ENCODE measurements around the gene STK32C. TPM values are rescaled to one million over a fixed set of nuclear protein-coding genes. Genes with fewer than 3 reads are reported as not detected.

The STK32C gene
- total and polyA plus RNA-seq, 2 experiments from 2014 or later: 17.5 to 23.8 TPM

DNA sequence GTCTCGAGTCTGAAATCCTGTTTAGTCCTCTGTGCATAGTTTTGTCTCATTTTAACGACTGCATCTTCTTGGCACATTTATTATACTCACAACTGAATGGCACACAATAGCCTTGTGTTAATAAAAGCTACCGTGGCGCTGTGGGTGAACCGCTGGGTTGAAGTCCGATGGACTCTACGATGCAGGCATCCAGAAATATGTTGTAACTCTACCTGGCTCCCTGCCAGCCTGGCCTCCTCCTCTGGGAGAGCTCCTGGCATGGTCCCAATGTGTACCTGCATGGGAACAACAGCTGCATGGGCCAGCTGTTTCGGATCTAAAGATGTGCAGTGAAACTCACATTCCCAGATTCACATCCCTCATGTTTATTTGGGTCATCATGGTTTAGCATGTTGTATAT, 124.7 kb downstream of the STK32C start:
- TF ChIP-seq, protein P1, sequence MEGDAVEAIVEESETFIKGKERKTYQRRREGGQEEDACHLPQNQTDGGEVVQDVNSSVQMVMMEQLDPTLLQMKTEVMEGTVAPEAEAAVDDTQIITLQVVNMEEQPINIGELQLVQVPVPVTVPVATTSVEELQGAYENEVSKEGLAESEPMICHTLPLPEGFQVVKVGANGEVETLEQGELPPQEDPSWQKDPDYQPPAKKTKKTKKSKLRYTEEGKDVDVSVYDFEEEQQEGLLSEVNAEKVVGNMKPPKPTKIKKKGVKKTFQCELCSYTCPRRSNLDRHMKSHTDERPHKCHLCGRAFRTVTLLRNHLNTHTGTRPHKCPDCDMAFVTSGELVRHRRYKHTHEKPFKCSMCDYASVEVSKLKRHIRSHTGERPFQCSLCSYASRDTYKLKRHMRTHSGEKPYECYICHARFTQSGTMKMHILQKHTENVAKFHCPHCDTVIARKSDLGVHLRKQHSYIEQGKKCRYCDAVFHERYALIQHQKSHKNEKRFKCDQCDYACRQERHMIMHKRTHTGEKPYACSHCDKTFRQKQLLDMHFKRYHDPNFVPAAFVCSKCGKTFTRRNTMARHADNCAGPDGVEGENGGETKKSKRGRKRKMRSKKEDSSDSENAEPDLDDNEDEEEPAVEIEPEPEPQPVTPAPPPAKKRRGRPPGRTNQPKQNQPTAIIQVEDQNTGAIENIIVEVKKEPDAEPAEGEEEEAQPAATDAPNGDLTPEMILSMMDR (IDR thresholded peaks at IDR 0.05; ENCODE audit: low read depth, low read length): no peak
- no peak overlapping the region for H3K27ac ChIP-seq
- H3K4me1 ChIP-seq (ENCODE audit: low read depth): no peaks in the 10 kb centered on the region
- H3K9me3 ChIP-seq (ENCODE audit: low read depth): no peaks in the 10 kb centered on the region
- peaks cover 85% of the 10 kb centered on the region for H3K27me3 ChIP-seq
- DNase-seq (ENCODE audit: low read depth in 1 of 2, low spot score in 1 of 2): no peak
- H3K36me3 ChIP-seq: no peaks in the 10 kb centered on the region
- no peak overlapping the region for H3K4me3 ChIP-seq

DNA sequence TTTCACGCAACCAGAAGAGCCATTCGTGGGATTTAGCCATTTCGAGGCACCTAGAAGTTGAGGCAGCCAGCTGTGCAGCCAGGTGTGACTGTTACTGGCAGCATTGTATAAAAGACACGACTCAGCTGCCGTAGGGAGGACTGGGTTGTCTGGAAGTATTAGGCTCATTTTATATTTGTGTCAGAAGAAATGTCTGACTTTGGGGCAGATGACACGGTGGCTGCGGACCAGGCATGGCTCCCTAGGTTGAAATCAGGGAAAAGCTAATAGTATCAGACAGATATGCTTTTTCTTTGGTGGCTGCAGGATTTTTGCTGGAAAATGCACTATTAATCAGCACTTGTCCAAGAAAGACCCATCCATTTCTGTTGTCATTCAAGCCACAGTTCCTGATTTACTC, 125.2 kb downstream of the STK32C start:
- H3K9me3 ChIP-seq (ENCODE audit: low read depth): no peaks in the 10 kb centered on the region
- H3K27ac ChIP-seq: no peak overlapping the region
- TF ChIP-seq, protein P1 (IDR thresholded peaks at IDR 0.05; ENCODE audit: low read depth, low read length): no peak
- no peaks in the 10 kb centered on the region for H3K36me3 ChIP-seq
- no peaks in the 10 kb centered on the region for H3K4me1 ChIP-seq (ENCODE audit: low read depth)
- peaks cover 85% of the 10 kb centered on the region for H3K27me3 ChIP-seq
- H3K4me3 ChIP-seq: no peak overlapping the region
- no peak for DNase-seq (ENCODE audit: low read depth in 1 of 2, low spot score in 1 of 2)

DNA sequence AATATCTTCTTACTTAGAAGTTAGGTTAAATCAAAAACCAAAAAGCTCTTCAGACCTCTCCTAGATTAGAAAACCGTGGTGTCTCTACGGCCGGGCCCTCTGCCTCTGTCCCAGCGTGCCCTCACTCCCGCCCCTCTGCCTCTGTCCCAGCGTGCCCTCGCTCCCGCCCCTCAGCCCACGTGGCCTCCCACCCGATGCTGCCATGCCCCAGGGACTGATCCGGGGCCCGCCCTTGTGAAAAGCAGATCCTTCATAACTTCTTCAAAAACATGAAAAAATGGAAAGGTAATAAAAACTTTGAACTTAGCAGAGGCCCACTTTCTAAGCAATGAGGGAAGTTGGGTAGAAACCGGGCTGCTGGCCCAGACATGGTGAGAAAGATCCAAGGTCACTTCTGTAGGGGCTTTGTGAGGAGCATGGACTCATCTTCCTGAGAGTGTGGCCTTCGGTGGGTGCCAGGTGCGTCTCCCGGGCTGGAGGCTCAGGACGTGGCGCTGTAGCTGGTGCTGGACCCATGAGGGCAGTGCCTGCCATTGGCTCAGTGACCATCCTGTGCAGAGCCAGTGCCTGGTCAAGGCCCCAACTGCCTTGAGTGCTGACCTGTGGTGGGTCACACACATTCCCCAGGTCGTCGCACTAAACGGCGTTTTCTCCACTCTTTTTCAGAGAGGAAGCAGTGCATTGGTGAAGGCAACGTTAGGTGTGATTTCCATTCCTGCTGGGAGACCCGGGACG, 125.9 kb downstream of the STK32C start:
- Histone ChIP-seq H3K4me1 (ENCODE audit: low read depth) (no peaks in the 10 kb centered on the region), H3K36me3 (no peaks in the 10 kb centered on the region), H3K27ac (no peak overlapping the region), H3K27me3 (peaks cover 85% of the 10 kb centered on the region), H3K9me3 (ENCODE audit: low read depth) (no peaks in the 10 kb centered on the region), H3K4me3 (no peak overlapping the region)
- no peak for DNase-seq (ENCODE audit: low read depth in 1 of 2, low spot score in 1 of 2)
- TF ChIP-seq, protein P1 (IDR thresholded peaks at IDR 0.05; ENCODE audit: low read depth, low read length): no peak

DNA sequence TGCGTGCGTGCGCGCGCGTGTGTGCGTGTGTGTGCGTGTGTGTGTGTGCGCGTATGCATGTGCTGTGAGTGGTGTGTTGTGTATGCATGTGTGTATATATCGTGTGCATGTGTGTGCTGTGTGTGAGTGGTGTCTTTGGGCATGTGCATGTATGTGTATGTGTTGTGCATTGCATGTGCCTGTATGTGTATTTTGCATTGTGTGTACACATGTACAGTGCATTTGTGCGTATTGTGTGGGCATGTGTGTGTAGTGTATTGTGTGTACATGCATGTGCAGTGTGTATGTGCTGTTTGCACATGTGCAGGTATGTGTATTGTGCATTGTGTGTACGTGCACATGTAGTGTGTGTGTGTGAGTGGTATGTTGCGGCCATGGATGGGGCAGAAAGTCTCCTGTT, 127.0 kb downstream of the STK32C start:
- no peak for DNase-seq (ENCODE audit: low read depth in 1 of 2, low spot score in 1 of 2)
- Histone ChIP-seq H3K9me3 (ENCODE audit: low read depth) (no peaks in the 10 kb centered on the region), H3K27me3 (peaks cover 85% of the 10 kb centered on the region), H3K4me1 (ENCODE audit: low read depth) (no peaks in the 10 kb centered on the region), H3K27ac (no peak overlapping the region), H3K36me3 (no peaks in the 10 kb centered on the region), H3K4me3 (no peak overlapping the region)
- TF ChIP-seq, protein P1 (IDR thresholded peaks at IDR 0.05; ENCODE audit: low read depth, low read length): no peak

DNA sequence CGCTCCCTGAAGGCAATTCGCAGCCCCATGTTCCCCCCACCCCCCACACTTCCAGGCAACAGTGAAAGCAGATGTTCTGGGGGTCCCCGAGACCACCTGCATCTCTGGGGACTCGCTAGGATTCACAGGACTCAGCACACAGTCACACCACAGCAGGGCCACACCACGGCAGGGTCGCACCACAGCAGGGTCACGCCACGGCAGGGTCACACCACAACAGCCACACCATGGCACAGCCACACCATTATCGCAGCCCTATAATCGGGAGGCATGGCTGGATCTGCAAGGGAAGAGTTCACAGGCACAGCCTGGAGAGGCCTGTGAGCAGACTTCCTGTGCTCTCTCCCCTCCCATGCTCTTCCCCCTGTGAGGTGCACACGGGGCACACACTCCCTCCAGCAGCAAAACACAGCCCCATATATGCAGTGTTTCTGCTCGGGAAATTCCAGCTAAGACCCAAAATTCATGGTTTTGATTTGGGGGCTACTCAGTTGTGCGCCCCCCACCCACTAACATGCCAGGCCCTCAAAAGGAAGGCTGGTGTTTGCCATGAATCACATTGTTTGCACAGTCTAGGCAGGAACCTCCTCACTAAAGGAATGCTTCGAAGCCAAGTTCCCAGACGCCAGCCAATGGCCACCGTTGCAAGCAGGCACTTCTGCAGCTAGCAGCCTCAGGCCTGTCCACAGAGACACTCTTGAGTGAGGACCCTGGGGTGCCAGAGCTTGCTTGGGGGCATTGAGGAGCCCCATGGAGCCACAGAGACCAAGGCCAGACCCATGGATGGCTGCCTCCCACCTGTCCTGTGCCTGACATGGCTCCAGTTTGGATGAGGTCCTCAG, 128.0 kb downstream of the STK32C start:
- no peaks in the 10 kb centered on the region for H3K4me1 ChIP-seq (ENCODE audit: low read depth)
- H3K27ac ChIP-seq: no peak overlapping the region
- no peaks in the 10 kb centered on the region for H3K36me3 ChIP-seq
- peaks cover 83% of the 10 kb centered on the region for H3K27me3 ChIP-seq
- TF ChIP-seq, protein P1 (IDR thresholded peaks at IDR 0.05; ENCODE audit: low read depth, low read length): no peak
- no peak for DNase-seq (ENCODE audit: low read depth in 1 of 2, low spot score in 1 of 2)
- H3K4me3 ChIP-seq: no peak overlapping the region
- no peaks in the 10 kb centered on the region for H3K9me3 ChIP-seq (ENCODE audit: low read depth)
